Kidney (tissue), 14 donors: ENCODE measurements around the gene GLT1D1. TPM values are rescaled to one million over a fixed set of nuclear protein-coding genes. Genes with fewer than 3 reads are reported as not detected.

Experiments
- DNase-seq, 5 donors: peaks; one replicate each; pipeline ENCODE4 v3.0.0-alpha.2; 2013 to 2020
- FAIRE-seq: peaks from 2 replicates; lab custom pipeline; 2012; peaks lifted over from hg19 to GRCh38; lab: Jason Lieb, UNC
- H3K27ac ChIP-seq, 2 donors: one replicate each; pipeline ENCODE4 v1.7.0; 2013; ENCODE audit warnings: low read depth in 2 of 2, low read length in 2 of 2, inconsistent platforms in 1 of 2
- H3K27me3 ChIP-seq: one replicate; pipeline ENCODE4 v1.7.1; 2013; ENCODE audit warnings: low read length, inconsistent platforms; ENCODE audit not compliant: control insufficient read depth, insufficient read depth
- H3K36me3 ChIP-seq, 3 donors: one replicate each; pipeline versions ENCODE4 v1.7.0 to v1.7.1; 2013; ENCODE audit warnings: low read length in 3 of 3, control low read depth in 1 of 3, inconsistent platforms in 1 of 3; ENCODE audit not compliant: insufficient read depth in 3 of 3, control insufficient read depth in 2 of 3
- H3K4me1 ChIP-seq, 3 donors: one replicate each; pipeline versions ENCODE4 v1.7.0 to v1.7.1; 2013; ENCODE audit warnings: low read length in 3 of 3, inconsistent platforms in 1 of 3, low read depth in 1 of 3; ENCODE audit not compliant: control insufficient read depth in 2 of 3, insufficient read depth in 2 of 3
- H3K4me3 ChIP-seq, 3 donors: one replicate each; pipeline versions ENCODE4 v1.7.0 to v1.8.1; 2013; ENCODE audit warnings: low read length in 3 of 3, control low read depth in 1 of 3, inconsistent platforms in 1 of 3
- H3K9ac ChIP-seq, 3 donors: one replicate each; pipeline versions ENCODE4 v1.7.0 to v1.7.1; 2013; ENCODE audit warnings: low read length in 3 of 3, control low read depth in 1 of 3, inconsistent platforms in 1 of 3
- H3K9me3 ChIP-seq, 3 donors: one replicate each; pipeline versions ENCODE4 v1.7.0 to v1.7.1; 2013; ENCODE audit warnings: low read length in 3 of 3, control low read depth in 1 of 3, inconsistent platforms in 1 of 3; ENCODE audit not compliant: control insufficient read depth in 2 of 3, insufficient read depth in 1 of 3
- CTCF ChIP-seq: IDR thresholded peaks from 3 replicates; pipeline ENCODE4 v1.5.1; 2012; ENCODE audit warnings: mild to moderate bottlenecking, moderate library complexity, borderline replicate concordance; ENCODE audit not compliant: insufficient read depth; ENCODE audit errors: extremely low read depth
- intact Hi-C: fragments of 100-400 bp; cut with DNase I; formaldehyde crosslinking; loops from one replicate; pipeline ENCODE4 v1.11.1; 2022
- polyA plus RNA-seq: library from polyadenylated mRNA; stranded (reverse); fragments of 350-450 nt; fragmentation: Illumina TruSeq; extraction: RNeasy Lipid Tissue Mini Kit (QIAGEN cat#74804); gene quantifications from one replicate; pipeline ENCODE4 v1.2.3, GENCODE V29; 2014; ENCODE audit warnings: low read depth, low replicate concordance; ENCODE audit not compliant: insufficient read depth
- total RNA-seq: library from RNA; stranded (reverse); fragmentation: NEBNext Ultra II Directional; extraction: Animal tissue kit (Norgen Biotek cat#: 25700); gene quantifications from one replicate; pipeline ENCODE4 v1.2.1, GENCODE V29; 2021
- donor health status: control.
- donor health status: control.
- donor health status: control.
- donor health status: control.
- donor health status: control.
- donor health status: DM: yes; HTN: yes; CAD: no.
- donor health status: Normal renal cell carcinoma (clear cell type).

Gene GLT1D1
- total and polyA plus RNA-seq, 2 donors from 2014 or later, result 0.41 to 0.45 TPM

DNA sequence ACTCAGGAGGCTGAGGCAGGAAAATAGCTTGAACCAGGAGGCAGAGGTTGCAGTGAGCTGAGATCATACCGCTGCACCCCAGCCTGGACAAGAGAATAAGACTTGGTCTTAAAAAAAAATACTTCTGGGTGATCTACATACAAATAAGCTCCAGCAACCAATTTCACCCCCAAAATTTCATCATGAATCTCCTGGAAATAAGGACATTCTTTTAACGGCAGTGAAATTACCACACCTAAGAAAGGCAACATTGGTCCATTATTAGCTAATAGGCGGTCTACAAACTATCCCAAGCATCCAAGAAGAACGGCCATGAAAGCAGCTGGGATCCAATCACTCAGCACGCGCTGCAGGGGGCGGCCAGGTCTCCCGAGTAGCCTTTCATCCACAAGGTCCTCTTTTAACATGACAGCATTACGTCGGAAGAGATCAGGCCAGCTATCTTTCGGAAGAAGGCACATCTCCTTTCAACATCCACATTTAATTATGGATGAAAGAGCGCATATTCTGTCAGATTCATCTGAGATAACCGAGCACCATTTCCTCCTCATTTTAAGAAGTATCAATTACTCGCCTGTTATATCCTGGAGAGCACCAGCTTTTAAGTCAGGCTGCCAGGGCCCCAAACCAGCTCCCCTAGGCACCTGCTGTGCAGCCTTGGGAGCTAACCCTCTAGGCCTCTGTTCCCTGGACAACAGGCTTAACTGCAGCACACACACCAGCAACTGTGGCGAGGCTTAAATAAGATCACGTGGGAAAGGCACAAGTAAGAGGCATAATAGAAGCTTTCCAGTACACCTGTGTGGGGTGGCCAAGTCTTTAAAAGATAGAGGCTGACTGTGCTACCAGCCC, 33.8 kb upstream of the GLT1D1 start:
- FAIRE-seq, result no peak
- no peak for TF ChIP-seq CTCF
- no peak for DNase-seq
- Histone ChIP-seq H3K9me3 (no peaks in the 10 kb centered on the region), H3K27ac (no peak overlapping the region), H3K27me3 (no peaks in the 10 kb centered on the region), H3K4me1 (peaks cover 0 to 15% (median 0%) of the 10 kb centered on the region in 3 donors), H3K9ac (no peak overlapping the region), H3K36me3 (peaks cover 0 to 2% (median 2%) of the 10 kb centered on the region in 3 donors), H3K4me3 (no peak overlapping the region)
- intact Hi-C loops, result no loop called here

GRCh38 chr12:128820253-128820652, 33.0 kb upstream of the GLT1D1 start:
- FAIRE-seq, result no peak
- Histone ChIP-seq H3K4me1 (peaks cover 0 to 16% (median 0%) of the 10 kb centered on the region in 3 donors), H3K9ac (no peak overlapping the region), H3K4me3 (no peak overlapping the region), H3K9me3 (no peaks in the 10 kb centered on the region), H3K27ac (no peak overlapping the region), H3K27me3 (no peaks in the 10 kb centered on the region), H3K36me3 (peaks cover 0 to 2% (median 0%) of the 10 kb centered on the region in 3 donors)
- no peak for DNase-seq
- intact Hi-C loops, result no loop called here
- TF ChIP-seq CTCF, result no peak

DNA sequence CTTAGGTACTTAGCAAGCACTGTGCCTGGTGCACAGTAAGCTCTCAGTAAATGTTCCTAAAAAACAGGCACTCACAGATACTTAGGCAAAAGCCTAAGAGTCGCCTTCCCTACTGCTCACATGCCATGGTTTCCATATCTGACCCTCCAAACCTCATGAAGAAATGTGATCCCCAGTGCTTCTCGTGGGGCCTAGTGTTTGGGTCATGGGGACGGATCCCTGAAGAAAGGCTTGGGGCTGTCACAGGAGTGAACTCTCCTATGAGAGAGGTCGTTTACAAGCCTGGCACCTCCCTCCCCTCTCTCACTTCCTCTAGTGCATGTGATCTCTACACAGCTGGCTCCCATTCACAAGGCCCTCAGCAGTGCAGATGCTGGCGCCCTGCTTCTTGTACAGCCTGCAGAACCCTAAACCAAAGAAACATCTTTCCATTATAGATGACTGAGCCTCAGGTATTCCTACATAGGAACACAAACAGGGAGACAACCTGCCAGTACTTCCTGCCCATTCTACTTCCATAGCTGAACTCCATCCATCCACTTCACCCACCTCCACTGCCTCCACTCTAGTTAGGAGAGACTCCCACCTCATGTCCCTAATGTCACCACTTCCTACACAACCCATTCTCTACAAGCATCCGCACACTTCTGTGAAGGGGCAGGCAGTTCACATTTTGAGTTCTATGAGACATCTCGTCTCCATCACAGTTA, 32.4 kb upstream of the GLT1D1 start:
- no peak for TF ChIP-seq CTCF
- H3K9ac ChIP-seq, result no peak overlapping the region
- no peak for FAIRE-seq
- intact Hi-C loops, result no loop called here
- H3K27me3 ChIP-seq, result no peaks in the 10 kb centered on the region
- H3K36me3 ChIP-seq, result peaks cover 0 to 2% (median 0%) of the 10 kb centered on the region in 3 donors
- no peak overlapping the region for H3K4me3 ChIP-seq
- DNase-seq, result no peak
- no peak overlapping the region for H3K27ac ChIP-seq
- H3K4me1 ChIP-seq, result peaks cover 0 to 16% (median 0%) of the 10 kb centered on the region in 3 donors
- no peaks in the 10 kb centered on the region for H3K9me3 ChIP-seq
